HepG2 (cell line): ENCODE measurements around the gene TNS4. TPM values are rescaled to one million over a fixed set of nuclear protein-coding genes. Genes with fewer than 3 reads are reported as not detected.

Experiments
- ATF7-NPFF ChIP-seq: sonication (generic); formaldehyde crosslinking; IDR thresholded peaks from 2 replicates; pipeline ENCODE4 v1.8.1; 2023; ENCODE audit warnings: mild to moderate bottlenecking, low read depth, missing genetic modification reagents, moderate library complexity
- DBP ChIP-seq: sonication (generic); formaldehyde crosslinking; IDR thresholded peaks from 2 replicates; pipeline ENCODE4 v1.4.0; 2020; ENCODE audit warnings: missing genetic modification reagents; ENCODE audit errors: not compliant biosample characterization
- FOSL2 ChIP-seq: sonication (generic); formaldehyde crosslinking; IDR thresholded peaks from 2 replicates; pipeline ENCODE4 v1.4.0; 2020; ENCODE audit warnings: missing genetic modification reagents
- HNRNPL ChIP-seq: fragments of 200-400 bp; formaldehyde crosslinking; IDR thresholded peaks from 2 replicates; pipeline ENCODE4 v1.6.1; 2017; ENCODE audit warnings: mild to moderate bottlenecking, low read depth, low read length
- KAT7 ChIP-seq: IDR thresholded peaks from 2 replicates; pipeline ENCODE4 v1.6.1; 2018; ENCODE audit warnings: borderline replicate concordance, missing compliant biosample characterization
- LCORL ChIP-seq, 2 experiments: fragments of 450-650 bp in 1 of 2; sonication (generic) in 1 of 2; formaldehyde crosslinking in 1 of 2; IDR thresholded peaks; 2 replicates each; pipeline versions ENCODE4 v1.5.0 to v1.6.1; 2017 to 2020; ENCODE audit warnings: antibody characterized with exemption in 1 of 2, missing genetic modification reagents in 1 of 2
- MAX ChIP-seq: IDR thresholded peaks from 2 replicates; pipeline ENCODE4 v1.6.1; 2012; ENCODE audit warnings: inconsistent platforms
- MBNL3 ChIP-seq: fragments of 250-450 bp; sonication (Bioruptor Pico); conservative IDR thresholded peaks from 2 replicates; pipeline ENCODE4 v1.8.0; 2022; ENCODE audit warnings: mild to moderate bottlenecking, inconsistent platforms
- MYNN ChIP-seq: sonication (generic); formaldehyde crosslinking; IDR thresholded peaks from 2 replicates; pipeline ENCODE4 v1.4.0; 2020; ENCODE audit warnings: mild to moderate bottlenecking, low read depth, missing genetic modification reagents
- PATZ1 ChIP-seq: sonication (generic); formaldehyde crosslinking; IDR thresholded peaks from 2 replicates; pipeline ENCODE4 v1.4.0; 2020; ENCODE audit warnings: missing genetic modification reagents
- SOX13 ChIP-seq, 3 experiments: fragments of 450-650 bp in 1 of 3; sonication (generic) in 1 of 3; formaldehyde crosslinking in 1 of 3; IDR thresholded peaks in 2 of 3; conservative IDR thresholded peaks in 1 of 3; 2 replicates each; pipeline versions ENCODE4 v1.5.0 to v1.6.1; 2016 to 2020; ENCODE audit warnings: antibody characterized with exemption in 1 of 3, mild to moderate bottlenecking in 1 of 3, missing compliant biosample characterization in 1 of 3, missing genetic modification reagents in 1 of 3, moderate library complexity in 1 of 3
- SRSF9 ChIP-seq: fragments of 200-400 bp; formaldehyde crosslinking; IDR thresholded peaks from 2 replicates; pipeline ENCODE4 v1.6.1; 2018; ENCODE audit warnings: borderline replicate concordance, mild to moderate bottlenecking, low read depth, low read length; ENCODE audit not compliant: insufficient read depth, poor library complexity, severe bottlenecking
- TFDP1 ChIP-seq: IDR thresholded peaks from 2 replicates; pipeline ENCODE4 v1.6.1; 2016; ENCODE audit warnings: missing compliant biosample characterization, missing genetic modification reagents, borderline replicate concordance
- ZNF251 ChIP-seq: sonication (generic); formaldehyde crosslinking; IDR thresholded peaks from 2 replicates; pipeline ENCODE4 v1.9.0; 2021; ENCODE audit warnings: mild to moderate bottlenecking, missing genetic modification reagents
- ZNF430 ChIP-seq: sonication (generic); formaldehyde crosslinking; IDR thresholded peaks from 2 replicates; pipeline ENCODE4 v1.9.0; 2021; ENCODE audit warnings: mild to moderate bottlenecking, missing genetic modification reagents
- polyA plus RNA-seq, 8 experiments: library from polyadenylated mRNA; depleted of rRNA in 3 of 8; stranded (reverse) in 7 of 8; unstranded in 1 of 8; fragments of >200 nt; fragmentation: Illumina TruSeq in 4 of 8; extraction: Trizol in 4 of 8; gene quantifications; 2 replicates each; pipeline versions ENCODE4 v1.2.1 to v1.2.3, GENCODE V29; 2011 to 2016; ENCODE audit warnings: low read depth in 4 of 8, missing spikeins in 1 of 8, mixed read lengths in 1 of 8; ENCODE audit not compliant: insufficient read depth in 1 of 8
- total RNA-seq, 5 experiments: library from RNA; depleted of rRNA; stranded (reverse); fragments of >200 nt; fragmentation: Illumina TruSeq; extraction: Trizol; gene quantifications; 2 replicates each; pipeline ENCODE4 v1.2.3, GENCODE V29; 2016; ENCODE audit warnings: low read depth in 1 of 5

TNS4 gene
- total and polyA plus RNA-seq, 2 of the 13 experiments (the other 11 are each of a cell fraction or from before 2014, with no cell fraction given) = 0.58 to 2.1 TPM

- no peak for TF ChIP-seq SOX13 (IDR thresholded peaks at IDR 0.05)
- peak in 1 of 2 experiments; percentile 36; a peak in 1 of 4 replicates for TF ChIP-seq SOX13 (CRISPR knock-in tag; conservative IDR thresholded peaks at IDR 0.05 in 1 of 2, IDR thresholded peaks at IDR 0.05 in 1 of 2)
- no peak for TF ChIP-seq LCORL (IDR thresholded peaks at IDR 0.05)
- peak; percentile 52; the same call in 1 of the 2 replicates for TF ChIP-seq LCORL (CRISPR knock-in tag; IDR thresholded peaks at IDR 0.05)
- no peak for TF ChIP-seq ZNF251 (CRISPR knock-in tag)
- no peak for TF ChIP-seq MAX
- TF ChIP-seq TFDP1 = no peak
- TF ChIP-seq KAT7 (CRISPR knock-in tag) = no peak
- no peak for TF ChIP-seq HNRNPL
- no peak for TF ChIP-seq SRSF9
- TF ChIP-seq ATF7-NPFF (CRISPR knock-in tag) = no peak
- peak; percentile 64 for TF ChIP-seq FOSL2 (CRISPR knock-in tag)
- TF ChIP-seq MBNL3 = no peak
- no peak for TF ChIP-seq MYNN (CRISPR knock-in tag)
- no peak for TF ChIP-seq DBP (CRISPR knock-in tag)
- TF ChIP-seq PATZ1 (CRISPR knock-in tag) = 0 out of 2 replicates have a peak, but pooled peaks have one; percentile 42
- TF ChIP-seq ZNF430 (CRISPR knock-in tag) = 0 out of 2 replicates have a peak, but pooled peaks have one; percentile 28
- TF ChIP-seq, all 625 proteins: peak for 10
Observed at GRCh38 chr17:40485851-40486521, 15.4 kb downstream of the TNS4 start (continued).
